NCI-H1417 (cell line): ENCODE results near the gene KANK3.
"Not testable (repeated sequence)": the region's sequence is repeated elsewhere in the genome, so short reads cannot be mapped to it uniquely, and the experiment has no call there.

Experiments
- DNase-seq, 3 experiments: peaks; one replicate each; lab custom pipeline; 2025; lab: John Stamatoyannopoulos, UW

The KANK3 gene

DNA sequence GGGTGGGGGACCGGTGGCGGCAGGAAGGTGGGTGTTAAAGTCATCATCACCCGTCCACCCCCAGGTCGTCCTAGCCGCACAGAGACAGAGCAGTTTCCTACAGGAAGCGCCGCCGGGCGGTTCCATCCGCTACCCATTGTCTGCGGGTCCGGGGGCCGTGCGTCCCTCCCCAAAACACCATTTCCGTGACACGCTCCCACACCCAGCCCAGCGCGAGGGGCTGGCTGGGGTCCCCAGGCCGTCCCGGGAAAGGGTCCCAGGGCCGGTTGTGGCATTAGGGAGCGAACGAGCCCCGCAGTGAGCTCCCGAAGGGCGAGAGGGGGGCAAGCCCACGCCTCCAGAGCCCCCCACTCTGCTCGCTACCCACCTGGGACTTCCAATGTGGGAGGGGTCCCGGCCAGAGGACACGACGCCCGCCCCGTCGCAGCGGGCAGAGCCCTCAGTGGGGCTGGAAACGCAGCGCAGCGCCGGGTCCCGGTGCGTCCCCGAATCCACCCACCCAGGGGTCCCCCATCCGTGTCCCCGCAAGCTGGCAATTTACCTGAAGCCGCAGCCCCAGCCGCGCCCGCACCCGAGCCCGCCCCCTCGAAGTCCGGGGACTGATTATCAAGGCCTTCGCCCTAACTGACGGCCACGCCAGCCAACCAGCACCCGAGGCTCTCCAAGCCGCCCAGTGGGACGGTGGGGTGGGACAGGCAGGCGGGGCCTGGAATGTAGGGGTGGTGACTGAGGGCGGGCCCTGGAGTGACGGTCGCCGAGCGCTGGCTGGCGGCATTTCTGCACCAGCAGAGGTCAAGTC is at the start of gene KANK3:
Gene KANK3 (minus strand): TSS at position 579 of the 799 bp plus-strand sequence. CDS start 5,434 bp downstream, outside the sequence.
- peak; percentile 29 to 55 (median 43) for DNase-seq

DNA sequence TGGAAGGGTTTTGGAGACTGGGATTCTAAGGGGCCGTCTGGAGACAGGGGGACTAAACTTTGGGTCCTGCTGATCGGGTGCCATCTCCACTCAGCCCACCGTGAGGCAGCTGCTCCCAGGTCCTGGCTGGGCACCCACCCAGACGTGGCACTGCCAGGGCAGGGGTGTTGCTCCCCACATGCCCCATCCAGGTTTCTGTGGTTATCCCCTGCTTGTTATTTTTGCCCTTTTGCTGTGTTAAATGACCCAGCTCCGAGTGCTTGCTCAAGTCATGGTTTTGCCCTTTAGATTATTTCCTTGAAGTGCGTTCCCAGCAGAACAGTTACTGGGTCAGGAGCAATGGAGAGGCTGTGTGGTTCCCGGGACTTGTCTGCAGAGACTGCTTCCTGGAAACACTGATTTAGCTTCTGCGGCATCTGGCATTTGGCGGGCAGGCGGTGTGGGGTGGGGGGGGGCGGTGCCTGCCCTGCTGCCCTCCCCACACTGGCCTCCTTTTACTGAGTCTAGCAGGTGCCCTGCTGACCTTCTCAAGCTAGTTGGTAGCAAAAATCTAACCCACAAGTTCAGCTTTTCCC is 49.0 kb upstream of the KANK3 start:
- DNase-seq = no peak

DNA sequence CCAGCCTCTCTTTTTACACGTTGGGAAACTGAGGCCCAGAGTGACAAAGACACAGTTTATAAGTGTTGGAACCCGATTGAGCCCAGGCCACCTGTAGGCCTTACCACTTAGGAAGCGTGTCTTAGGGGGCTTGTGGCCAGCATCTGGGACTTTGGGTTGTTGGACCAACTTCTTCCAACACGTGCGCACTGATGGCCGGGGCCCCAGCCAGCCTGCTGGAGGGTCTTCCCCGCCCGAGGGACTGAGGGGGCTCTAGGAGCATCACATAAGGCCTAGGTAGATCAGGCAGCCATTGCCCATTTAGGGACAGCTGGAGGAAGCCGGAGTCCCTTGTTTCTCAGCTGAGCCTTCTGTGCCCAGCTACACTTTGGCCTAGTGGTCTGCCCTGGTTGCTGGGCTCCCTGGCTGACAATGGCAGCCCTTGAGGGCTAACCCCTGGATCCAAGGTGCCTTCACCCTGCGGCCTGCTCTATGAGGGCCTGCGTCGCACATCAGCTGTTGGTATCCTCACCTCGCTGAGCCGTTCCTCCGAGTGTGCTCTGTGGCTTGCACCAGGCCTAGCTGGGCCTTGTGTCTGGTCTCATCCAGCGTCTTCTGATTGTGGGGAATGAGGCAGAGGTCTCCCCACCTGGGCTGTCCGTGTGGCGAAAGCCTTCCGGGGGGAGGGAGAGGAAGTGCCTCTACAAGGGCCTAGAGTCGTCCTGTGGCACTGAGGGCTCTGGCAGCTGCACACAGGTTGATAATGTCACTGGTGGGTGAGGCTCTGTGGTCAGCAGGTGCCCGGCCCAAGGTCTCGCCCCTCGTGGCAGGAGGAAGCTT is 48.3 kb upstream of the KANK3 start:
- DNase-seq = no peak

DNA sequence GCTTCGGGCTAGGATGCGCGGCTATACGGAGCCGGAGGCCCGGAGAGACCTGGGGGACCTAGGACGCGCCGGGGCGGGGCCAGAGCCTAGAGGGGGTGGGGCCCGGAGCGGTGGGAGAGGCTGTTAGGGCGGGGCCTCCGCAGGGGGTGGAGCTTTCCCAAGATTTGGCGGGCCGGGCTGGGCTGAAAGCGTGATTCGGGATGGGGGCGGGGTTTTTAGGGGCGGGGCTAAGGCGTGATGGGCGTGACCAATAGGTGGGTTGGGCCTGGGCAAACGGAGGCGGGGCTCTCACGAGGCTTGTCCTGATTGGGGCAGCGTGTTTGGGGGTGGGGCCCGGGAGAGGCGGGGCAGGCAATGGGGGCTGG is 47.5 kb upstream of the KANK3 start:
- DNase-seq = peak; percentile 84 to 95 (median 89)

DNA sequence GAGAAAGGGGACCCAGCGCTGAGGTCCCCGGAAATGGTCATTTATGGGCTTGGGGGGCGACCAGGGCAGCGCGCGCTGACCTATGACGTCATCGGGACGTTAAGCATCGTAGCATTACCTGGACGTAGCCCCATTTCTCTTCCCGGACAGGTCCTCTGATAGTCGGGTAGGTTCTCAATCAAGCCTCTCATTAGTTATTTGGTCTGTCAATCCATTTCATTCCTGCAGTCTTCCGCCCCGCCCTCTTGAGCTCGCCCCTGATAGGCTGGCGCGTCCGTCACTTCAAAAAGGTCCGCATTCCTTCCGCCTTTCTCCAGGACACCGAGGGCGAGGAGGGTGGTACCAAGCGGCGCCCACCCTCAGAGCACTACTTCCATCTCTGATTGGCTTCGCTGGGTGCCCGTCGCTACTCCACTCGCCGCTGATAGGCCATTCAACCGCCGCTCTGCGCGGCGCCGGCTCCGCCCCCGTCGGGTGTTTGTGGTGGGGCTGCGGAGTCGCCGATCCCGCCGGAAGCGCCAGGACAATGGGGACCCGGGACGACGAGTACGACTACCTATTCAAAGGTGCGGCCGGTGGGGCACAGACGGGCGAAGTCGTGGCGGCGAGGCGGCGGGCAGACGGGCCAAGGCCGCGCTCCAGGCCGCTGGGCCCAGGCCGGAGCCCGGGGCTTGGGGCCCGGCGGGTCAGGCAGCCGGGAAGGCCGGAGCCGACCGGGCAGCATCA is 47.0 kb upstream of the KANK3 start, which contains the start of gene RAB11B:
Gene RAB11B (plus strand): TSS at position 470 of the 726 bp plus-strand sequence. CDS start 57 bp downstream, at position 527.
- DNase-seq = peak; percentile 96 to 100 (median 100)

DNA sequence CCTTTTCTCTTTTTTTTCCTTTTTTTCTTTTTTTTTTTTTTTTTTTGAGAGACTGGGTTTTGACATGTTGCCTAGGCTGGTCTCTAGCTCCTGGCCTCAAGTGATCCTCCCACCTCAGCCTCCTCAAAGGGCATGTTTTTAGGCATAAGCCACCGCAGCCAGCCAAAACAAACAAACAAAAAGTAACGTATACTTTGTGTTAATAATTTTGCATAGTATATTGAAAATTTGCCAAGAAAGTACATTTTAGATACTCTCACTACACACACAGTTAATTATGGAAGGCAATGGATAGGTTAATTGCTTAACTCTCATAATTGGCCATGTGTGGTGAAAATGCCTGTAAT is 45.5 kb upstream of the KANK3 start:
- no peak for DNase-seq

DNA sequence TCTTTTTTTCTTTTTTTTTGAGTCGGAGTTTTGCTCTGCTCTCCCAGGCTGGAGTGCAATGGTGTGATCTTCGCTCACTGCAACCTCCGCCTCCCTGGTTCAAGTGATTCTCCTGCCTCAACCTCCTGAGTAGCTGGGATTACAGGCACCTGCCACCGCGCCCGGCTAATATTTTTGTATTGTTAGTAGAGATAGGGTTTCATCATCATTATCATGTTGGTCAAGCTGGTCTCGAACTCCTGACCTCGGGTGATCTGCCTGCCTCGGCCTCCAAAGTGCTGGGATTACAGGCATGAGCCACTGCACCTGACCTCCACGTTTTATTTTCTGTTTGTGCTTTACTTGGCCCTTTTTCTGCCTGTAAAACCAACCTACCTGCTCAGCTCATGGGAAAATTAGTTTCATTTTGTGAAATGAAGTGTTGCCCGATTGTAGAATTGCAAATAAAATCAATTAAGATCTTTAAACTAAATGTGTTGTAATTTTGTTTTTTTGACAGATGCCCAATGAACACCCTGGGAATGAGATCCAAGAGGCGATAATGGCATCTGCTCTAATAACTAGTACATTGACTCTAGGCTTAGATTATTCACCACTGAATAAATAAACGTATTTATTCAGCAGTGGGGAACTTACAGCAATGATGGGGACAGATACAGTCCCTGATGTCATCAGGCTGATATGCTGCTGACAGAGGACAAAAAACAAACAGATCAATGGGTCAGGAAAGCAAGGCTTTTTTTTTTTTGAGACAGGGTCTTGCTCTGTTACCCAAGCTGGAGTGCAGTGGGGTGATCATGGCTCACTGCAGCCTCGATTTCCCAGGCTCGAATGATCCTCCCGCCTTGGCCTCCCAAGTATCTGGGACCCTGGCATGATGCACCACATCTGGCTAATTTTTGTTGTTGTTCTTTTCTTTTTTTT is 44.9 kb upstream of the KANK3 start:
- DNase-seq = peak in 2 of 3 experiments; percentile 16 to 62

DNA sequence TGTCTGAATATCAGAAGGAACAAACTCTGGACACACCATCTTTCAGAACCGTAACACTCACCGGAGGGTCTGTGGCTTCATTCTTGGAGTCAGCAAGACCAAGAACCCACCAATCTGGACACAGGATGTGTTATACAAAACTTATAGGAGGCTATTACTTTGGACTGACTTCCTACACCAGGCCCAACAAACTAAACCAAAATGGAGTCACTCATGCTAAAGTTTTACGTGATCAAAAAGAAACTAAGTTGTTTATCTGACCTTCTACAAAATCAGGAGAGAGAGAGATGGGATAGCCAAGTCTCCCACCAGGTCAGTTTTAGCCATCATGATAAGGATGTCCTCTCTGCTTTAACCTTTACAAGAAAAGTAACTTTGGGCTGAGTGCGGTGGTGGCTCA is 43.9 kb upstream of the KANK3 start:
- DNase-seq = no peak

DNA sequence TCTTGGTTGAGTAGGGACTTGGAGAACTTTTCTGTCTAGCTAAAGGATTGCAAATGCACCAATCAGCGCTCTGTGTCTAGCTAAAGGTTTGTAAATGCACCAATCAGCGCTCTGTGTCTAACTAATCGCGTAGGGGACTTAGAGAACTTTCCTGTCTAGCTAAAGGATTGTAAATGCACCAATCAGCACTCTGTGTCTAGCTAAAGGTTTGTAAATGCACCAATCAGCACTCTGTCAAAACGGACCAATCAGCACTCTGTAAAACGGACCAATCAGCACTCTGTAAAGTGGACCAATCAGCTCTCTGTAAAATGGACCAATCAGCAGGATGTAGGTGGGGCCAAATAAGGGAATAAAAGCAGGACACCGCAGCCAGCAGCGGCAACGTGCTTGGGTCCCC is 43.4 kb upstream of the KANK3 start:
- DNase-seq = not testable (repeated sequence)

DNA sequence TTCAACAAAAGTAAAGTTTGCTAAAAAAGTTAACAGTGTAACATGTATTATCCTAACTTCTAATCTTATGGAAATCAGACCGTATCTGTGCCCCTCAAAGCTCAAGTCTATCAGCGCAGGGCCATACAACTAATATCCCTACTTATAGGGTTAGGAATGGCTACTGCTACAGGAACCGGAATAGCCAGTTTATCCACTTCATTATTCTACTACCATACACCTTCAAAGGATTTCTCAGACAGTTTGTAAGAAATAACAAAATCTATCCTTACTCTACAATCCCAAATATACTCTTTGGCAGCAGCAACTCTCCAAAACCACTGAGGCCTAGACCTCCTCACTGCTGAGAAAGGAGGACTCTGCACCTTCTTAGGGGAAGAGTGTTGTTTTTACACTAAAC is 42.5 kb upstream of the KANK3 start:
- DNase-seq = peak in 1 of 3 experiments; percentile 8

DNA sequence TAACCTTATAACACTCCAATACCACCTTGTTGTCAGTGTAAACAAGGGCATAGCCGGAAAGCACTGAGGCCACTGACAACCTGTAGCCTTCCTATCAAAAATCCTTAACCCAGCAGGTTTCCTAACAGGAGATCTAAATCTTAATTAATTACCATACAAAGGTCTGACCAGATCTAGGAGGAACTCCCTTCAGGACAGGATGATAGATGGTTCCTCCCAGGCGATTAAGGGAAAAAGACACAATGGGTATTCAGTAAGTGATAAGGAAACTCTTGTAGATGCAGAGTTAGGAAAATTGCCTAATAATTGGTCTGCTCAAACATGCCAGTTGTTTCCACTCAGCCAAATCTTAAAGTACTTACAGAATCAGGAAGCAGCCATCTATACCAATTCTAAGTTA is 42.0 kb upstream of the KANK3 start:
- not testable (repeated sequence) for DNase-seq

DNA sequence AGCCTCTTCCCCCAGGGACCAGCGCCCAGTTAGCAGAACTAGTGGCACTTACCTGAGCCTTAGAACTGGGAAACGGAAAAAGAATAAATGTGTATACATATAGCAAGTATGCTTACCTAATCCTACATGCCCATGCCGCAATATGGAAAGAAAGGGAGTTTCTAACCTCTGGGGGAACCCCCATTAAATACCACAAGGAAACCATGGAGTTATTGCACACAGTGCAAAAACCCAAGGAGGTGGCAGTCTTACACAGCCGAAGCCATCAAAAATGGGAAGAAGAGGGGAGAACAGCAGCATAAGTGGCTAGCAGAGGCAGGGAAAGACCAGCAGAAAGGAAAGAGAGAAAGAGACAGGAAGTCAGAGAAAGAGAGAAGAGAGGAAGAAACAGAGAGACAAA is 41.5 kb upstream of the KANK3 start:
- DNase-seq = not testable (repeated sequence)

DNA sequence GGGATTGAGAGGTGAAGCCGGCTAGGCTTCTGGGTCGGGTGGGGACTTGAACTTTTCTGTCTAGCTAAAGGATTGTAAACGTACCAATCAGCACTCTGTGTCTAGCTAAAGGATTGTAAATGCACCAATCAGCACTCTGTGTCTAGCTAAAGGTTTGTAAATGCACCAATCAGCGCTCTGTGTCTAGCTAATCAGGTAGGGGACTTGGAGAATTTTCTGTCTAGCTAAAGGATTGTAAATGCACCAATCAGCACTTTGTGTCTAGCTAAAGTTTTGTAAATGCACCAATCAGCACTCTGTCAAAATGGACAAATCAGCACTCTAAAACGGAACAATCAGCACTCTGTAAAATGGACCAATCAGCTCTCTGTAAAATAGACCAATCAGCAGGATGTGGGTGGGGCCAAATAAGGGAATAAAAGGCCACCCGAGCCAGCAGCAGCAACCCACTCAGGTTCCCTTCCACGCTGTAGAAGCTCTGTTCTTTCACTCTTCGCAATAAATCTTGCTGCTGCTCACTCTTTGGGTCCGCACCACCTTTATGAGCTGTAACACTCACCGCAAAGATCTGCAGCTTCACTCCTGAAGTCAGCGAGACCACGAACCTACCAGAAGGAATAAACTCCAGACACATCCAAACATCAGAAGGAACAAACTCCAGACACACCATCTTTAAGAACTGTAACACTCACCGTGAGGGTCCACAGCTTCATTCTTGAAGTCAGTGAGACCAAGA is 36.3 kb upstream of the KANK3 start:
- DNase-seq = not testable (repeated sequence)

DNA sequence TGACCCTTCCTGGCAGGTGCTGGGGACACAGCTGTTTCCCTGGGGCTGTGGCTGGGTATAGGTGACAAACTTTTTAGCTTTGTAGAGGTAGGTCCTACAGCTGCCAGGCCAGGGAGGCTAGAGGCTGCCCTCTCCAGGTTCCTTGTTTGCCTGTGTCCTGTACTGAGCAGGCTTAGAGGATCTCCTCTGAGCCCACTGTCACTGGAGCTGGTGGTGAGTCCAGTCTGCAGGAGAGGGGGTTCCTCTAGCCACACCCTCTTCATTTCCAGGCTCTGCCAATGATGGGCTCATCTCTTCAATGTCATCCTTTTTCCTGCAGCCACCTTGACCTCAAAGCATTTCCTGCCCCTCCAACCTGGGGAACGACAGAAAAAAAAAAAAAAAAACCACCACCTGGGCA is 34.5 kb upstream of the KANK3 start:
- DNase-seq = no peak

DNA sequence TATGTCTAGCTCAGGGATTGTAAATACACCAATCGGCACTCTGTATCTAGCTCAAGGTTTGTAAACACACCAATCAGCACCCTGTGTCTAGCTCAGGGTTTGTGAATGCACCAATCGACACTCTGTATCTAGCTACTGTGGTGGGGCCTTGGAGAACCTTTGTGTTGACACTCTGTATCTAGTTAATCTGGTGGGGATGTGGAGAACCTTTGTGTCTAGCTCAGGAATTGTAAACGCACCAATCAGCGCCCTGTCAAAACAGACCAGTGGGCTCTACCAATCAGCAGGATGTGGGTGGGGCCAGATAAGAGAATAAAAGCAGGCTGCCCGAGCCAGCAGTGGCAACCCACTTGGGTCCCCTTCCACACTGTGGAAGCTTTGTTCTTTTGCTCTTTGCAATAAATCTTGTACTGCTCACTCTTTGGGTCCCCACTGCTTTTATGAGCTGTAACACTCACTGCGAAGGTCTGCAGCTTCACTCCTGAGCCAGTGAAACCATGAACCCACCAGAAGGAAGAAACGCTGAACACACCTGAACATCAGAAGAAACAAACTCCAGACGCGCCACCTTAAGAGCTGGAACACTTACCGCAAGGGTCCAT is 33.4 kb upstream of the KANK3 start:
- DNase-seq = not testable (repeated sequence)

DNA sequence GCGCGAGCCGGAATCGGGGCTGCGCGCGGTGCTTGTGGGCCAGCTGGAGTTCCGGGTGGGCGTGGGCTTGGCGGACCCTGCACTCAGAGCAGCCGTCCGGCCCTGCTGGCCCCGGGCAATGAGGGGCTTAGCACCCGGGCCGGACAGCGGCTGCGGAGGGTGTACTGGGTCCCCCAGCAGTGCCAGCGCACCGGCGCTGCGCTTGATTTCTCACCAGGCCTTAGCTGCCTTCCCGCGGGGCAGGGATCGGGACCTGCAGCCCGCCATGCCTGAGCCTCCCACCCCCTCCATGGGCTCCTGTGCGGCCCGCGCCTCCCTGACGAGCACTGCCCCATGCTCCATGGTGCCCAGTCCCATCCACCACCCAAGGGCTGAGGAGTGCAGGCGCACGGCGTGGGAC is 32.7 kb upstream of the KANK3 start:
- DNase-seq = not testable (repeated sequence)

DNA sequence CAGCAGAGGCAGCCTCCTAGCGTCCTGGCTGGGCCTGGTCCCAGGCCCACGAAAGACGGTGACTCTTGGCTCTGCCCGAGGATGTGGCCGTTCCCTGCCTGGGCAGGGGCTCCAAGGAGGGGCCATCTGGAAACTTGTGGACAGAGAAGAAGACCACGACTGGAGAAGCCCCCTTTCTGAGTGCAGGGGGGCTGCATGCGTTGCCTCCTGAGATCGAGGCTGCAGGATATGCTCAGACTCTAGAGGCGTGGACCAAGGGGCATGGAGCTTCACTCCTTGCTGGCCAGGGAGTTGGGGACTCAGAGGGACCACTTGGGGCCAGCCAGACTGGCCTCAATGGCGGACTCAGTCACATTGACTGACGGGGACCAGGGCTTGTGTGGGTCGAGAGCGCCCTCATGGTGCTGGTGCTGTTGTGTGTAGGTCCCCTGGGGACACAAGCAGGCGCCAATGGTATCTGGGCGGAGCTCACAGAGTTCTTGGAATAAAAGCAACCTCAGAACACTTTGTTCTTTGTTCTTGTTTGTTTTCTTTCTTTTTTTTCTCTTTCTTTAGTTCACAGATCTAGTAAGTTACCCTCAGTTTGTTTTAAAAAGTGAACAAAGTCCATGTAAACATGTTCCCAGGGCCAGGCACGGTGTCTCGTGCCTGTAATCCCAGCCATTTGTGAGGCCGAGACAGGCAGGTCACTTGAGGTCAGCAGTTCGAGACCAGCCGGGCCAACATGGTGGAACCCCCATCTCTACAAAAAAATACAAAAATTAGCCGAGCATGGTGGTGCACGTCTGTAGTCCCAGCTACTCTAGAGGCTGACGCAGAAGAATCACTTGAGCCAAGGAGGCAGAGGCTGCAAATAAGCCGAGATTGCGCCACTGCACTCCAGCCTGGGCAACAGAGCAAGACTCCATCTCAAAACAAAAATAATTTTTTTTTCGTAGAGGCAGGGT is 31.1 kb upstream of the KANK3 start:
- no peak for DNase-seq

DNA sequence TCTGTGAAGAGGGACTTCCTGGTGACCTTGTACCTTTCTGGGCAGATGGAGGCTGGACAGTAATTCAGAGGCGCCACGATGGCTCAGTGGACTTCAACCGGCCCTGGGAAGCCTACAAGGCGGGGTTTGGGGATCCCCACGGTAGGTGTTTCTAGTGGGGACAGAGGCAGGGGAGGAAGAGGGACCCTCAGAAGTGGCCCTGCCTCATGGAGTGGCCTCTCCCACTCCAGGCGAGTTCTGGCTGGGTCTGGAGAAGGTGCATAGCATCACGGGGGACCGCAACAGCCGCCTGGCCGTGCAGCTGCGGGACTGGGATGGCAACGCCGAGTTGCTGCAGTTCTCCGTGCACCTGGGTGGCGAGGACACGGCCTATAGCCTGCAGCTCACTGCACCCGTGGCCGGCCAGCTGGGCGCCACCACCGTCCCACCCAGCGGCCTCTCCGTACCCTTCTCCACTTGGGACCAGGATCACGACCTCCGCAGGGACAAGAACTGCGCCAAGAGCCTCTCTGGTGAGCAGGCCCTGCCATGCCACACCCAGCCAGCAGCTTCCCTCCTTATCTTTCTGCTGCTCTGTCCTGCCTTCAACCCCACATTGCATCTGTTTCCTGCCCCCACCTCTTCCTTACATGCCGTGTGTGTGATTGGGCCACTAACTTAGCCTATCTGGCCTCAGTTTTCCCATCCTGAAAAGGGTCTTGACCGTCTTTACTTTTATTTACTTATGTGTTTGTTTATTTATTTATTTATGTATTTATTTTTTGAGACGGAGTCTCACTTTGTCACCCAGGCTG is 28.1 kb upstream of the KANK3 start:
- no peak for DNase-seq
